ENCODE data around the gene RECQL5. TPM values are rescaled to one million over a fixed set of nuclear protein-coding genes. Genes with fewer than 3 reads are reported as not detected.

Gene RECQL5
- total RNA-seq, 1 experiment from 2014 or later: 71.3 TPM

- TF ChIP-seq CTCF (IDR thresholded peaks at IDR 0.05; ENCODE audit: unreplicated experiment): no peak
- Mint-ChIP-seq H3K27me3 (ENCODE audit: unreplicated experiment) (no peaks in the 10 kb centered on the region), H3K4me3 (ENCODE audit: low read depth, unreplicated experiment) (no peak overlapping the region), H3K36me3 (ENCODE audit: insufficient read depth, unreplicated experiment) (peaks cover 11% of the 10 kb centered on the region), H3K9me3 (ENCODE audit: low read depth, unreplicated experiment) (no peaks in the 10 kb centered on the region), H3K4me1 (ENCODE audit: low read depth, unreplicated experiment) (peaks cover 9% of the 10 kb centered on the region), H3K27ac (ENCODE audit: unreplicated experiment) (no peak overlapping the region)
- DNase-seq: no peak
- intact Hi-C loops (cut with micrococcal nuclease; ENCODE audit: unreplicated experiment): no loop called here
- BruUV-seq (replicated peaks): no TSS peak
- CTCF ChIA-PET: interaction anchor here (1.0 to 1.3 kb wide), 3 partner anchors 9 to 65 kb away, joined by 3 to 12 read pairs (median 7); partner anchors contain the start of gene SMIM5
These were observed 973 bp downstream of the RECQL5 start for GRCh38 chr17:75665981-75666380.

GRCh38 chr17:75664099-75664549, 2.8 kb downstream of the RECQL5 start:
- peaks cover 9% of the 10 kb centered on the region for H3K4me1 Mint-ChIP-seq (ENCODE audit: low read depth, unreplicated experiment)
- no TSS peak for BruUV-seq (replicated peaks)
- peaks cover 11% of the 10 kb centered on the region for H3K36me3 Mint-ChIP-seq (ENCODE audit: insufficient read depth, unreplicated experiment)
- intact Hi-C loops (cut with micrococcal nuclease; ENCODE audit: unreplicated experiment): no loop called here
- no peak for DNase-seq
- no peaks in the 10 kb centered on the region for H3K9me3 Mint-ChIP-seq (ENCODE audit: low read depth, unreplicated experiment)
- H3K27me3 Mint-ChIP-seq (ENCODE audit: unreplicated experiment): no peaks in the 10 kb centered on the region
- no peak for TF ChIP-seq CTCF (IDR thresholded peaks at IDR 0.05; ENCODE audit: unreplicated experiment)
- H3K27ac Mint-ChIP-seq (ENCODE audit: unreplicated experiment): no peak overlapping the region
- H3K4me3 Mint-ChIP-seq (ENCODE audit: low read depth, unreplicated experiment): no peak overlapping the region
- CTCF ChIA-PET: no interaction called here

DNA sequence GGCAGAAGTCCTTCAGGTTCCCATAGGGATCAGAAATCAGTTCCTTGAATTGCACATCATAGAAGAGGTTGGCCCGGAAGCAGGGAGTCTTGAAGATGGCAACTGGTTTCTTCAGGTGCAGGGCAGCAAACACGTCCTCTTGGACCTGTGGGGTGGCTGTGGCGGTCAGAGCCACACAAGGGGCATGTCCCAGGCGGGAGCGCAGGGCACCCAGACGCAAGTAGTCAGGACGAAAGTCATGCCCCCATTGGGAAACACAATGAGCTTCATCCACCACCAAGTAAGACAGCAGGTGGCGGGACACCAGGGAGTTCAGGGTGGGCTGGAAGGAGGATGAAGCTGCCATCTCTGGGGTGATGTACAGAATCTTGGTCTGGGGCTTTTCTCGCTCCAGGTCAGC, 4.4 kb downstream of the RECQL5 start:
- Mint-ChIP-seq H3K4me3 (ENCODE audit: low read depth, unreplicated experiment) (no peak overlapping the region), H3K36me3 (ENCODE audit: insufficient read depth, unreplicated experiment) (peaks cover 21% of the 10 kb centered on the region), H3K27ac (ENCODE audit: unreplicated experiment) (no peak overlapping the region), H3K9me3 (ENCODE audit: low read depth, unreplicated experiment) (no peaks in the 10 kb centered on the region), H3K4me1 (ENCODE audit: low read depth, unreplicated experiment) (no peaks in the 10 kb centered on the region), H3K27me3 (ENCODE audit: unreplicated experiment) (no peaks in the 10 kb centered on the region)
- TF ChIP-seq CTCF (IDR thresholded peaks at IDR 0.05; ENCODE audit: unreplicated experiment): no peak
- no peak for DNase-seq
- intact Hi-C loops (cut with micrococcal nuclease; ENCODE audit: unreplicated experiment): no loop called here
- BruUV-seq (replicated peaks): no TSS peak
- CTCF ChIA-PET: interaction anchor here (0.5 kb wide), 1 partner anchor 68 kb away, joined by 6 read pairs; no protein-coding TSS in a partner anchor

DNA sequence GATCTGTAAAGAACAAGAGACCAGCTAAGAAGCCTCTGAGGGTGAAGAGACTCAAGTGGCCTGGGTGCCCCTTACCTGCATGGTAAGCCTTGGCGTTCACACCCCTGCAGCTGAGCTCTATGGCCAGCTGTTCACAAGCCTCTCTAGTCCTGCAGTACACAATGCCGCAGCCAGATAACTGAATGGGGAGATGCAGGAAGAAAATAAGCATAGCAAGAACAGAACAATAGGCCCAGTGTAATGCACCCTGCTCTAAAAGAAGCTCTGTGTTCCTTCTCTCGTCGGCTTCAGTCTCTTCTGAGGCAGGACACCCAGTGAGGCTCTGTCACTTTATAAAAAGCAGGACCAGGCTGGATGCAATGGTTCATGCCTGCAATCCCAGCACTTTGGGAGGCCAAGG, 5.4 kb downstream of the RECQL5 start:
- intact Hi-C loops (cut with micrococcal nuclease; ENCODE audit: unreplicated experiment): no loop called here
- no TSS peak for BruUV-seq (replicated peaks)
- TF ChIP-seq CTCF (IDR thresholded peaks at IDR 0.05; ENCODE audit: unreplicated experiment): no peak
- H3K4me1 Mint-ChIP-seq (ENCODE audit: low read depth, unreplicated experiment): no peaks in the 10 kb centered on the region
- no peak overlapping the region for H3K27ac Mint-ChIP-seq (ENCODE audit: unreplicated experiment)
- H3K4me3 Mint-ChIP-seq (ENCODE audit: low read depth, unreplicated experiment): no peak overlapping the region
- no peaks in the 10 kb centered on the region for H3K9me3 Mint-ChIP-seq (ENCODE audit: low read depth, unreplicated experiment)
- H3K36me3 Mint-ChIP-seq (ENCODE audit: insufficient read depth, unreplicated experiment): peaks cover 29% of the 10 kb centered on the region
- no peaks in the 10 kb centered on the region for H3K27me3 Mint-ChIP-seq (ENCODE audit: unreplicated experiment)
- no peak for DNase-seq
- CTCF ChIA-PET: interaction anchor here (0.7 kb wide), 1 partner anchor 175 kb away, joined by 3 read pairs; no protein-coding TSS in a partner anchor
